ENCODE data around the gene WDR3.

The WDR3 gene

GRCh38 chr1:117929343-117930172 lies at the start of gene WDR3, which contains the start of gene GDAP2:
Gene WDR3, plus strand, starts transcription at chr1:117929739. Its CDS starts 3,581 bp downstream, at chr1:117933320.
Gene GDAP2, minus strand, starts transcription at chr1:117929621. Its CDS starts 9,264 bp downstream, at chr1:117920357.
- H3K36me3 ChIP-seq (ENCODE audit: insufficient read depth, low read length): no peaks in the 10 kb centered on the region; the same call in 1 of the 2 replicates
- peaks cover 60% of the 10 kb centered on the region for H3K4me1 ChIP-seq (ENCODE audit: insufficient read depth, low read length, poor library complexity, severe bottlenecking)
- peaks cover 72% of the 10 kb centered on the region for H3K79me2 ChIP-seq (ENCODE audit: insufficient read depth, low read length)
- H3K9me2 ChIP-seq (replicated peaks; ENCODE audit: low read depth, low read length): no peaks in the 10 kb centered on the region
- H3K9me3 ChIP-seq (ENCODE audit: insufficient read depth, low read depth, low read length): no peaks in the 10 kb centered on the region
- no peaks in the 10 kb centered on the region for H3F3A ChIP-seq (ENCODE audit: low read depth)
- H3K27me3 ChIP-seq (ENCODE audit: insufficient read depth, low read length, poor library complexity, severe bottlenecking): no peaks in the 10 kb centered on the region
- H2AFZ ChIP-seq (ENCODE audit: low read length): peak within 1 kb of the TSS; percentile 94
- peaks cover 21% of the 10 kb centered on the region for H4K20me1 ChIP-seq (ENCODE audit: insufficient read depth, low read length, poor library complexity, severe bottlenecking)
- no peak for TF ChIP-seq CTCF (conservative IDR thresholded peaks at IDR 0.05; ENCODE audit: low read length)
- TF ChIP-seq EZH2phosphoT487 (IDR thresholded peaks at IDR 0.05; ENCODE audit: borderline replicate concordance): no peak
- H3K9ac ChIP-seq (ENCODE audit: low read depth, low read length, poor library complexity, severe bottlenecking): peak within 1 kb of the TSS; percentile 76
- peak within 1 kb of the TSS; percentile 83 for H3K4me2 ChIP-seq (ENCODE audit: low read depth, low read length, poor library complexity, severe bottlenecking)
- peak within 1 kb of the TSS; percentile 89 for H3K4me3 ChIP-seq (ENCODE audit: low read length, poor library complexity, severe bottlenecking)

GRCh38 chr1:117883616-117884015 lies 45.9 kb upstream of the WDR3 start:
- no peaks in the 10 kb centered on the region for H3F3A ChIP-seq (ENCODE audit: low read depth)
- H3K4me3 ChIP-seq (ENCODE audit: low read length, poor library complexity, severe bottlenecking): no peak overlapping the region
- H3K9me3 ChIP-seq (ENCODE audit: insufficient read depth, low read depth, low read length): no peaks in the 10 kb centered on the region
- no peaks in the 10 kb centered on the region for H4K20me1 ChIP-seq (ENCODE audit: insufficient read depth, low read length, poor library complexity, severe bottlenecking)
- no peak overlapping the region for H3K4me2 ChIP-seq (ENCODE audit: low read depth, low read length, poor library complexity, severe bottlenecking)
- H3K9ac ChIP-seq (ENCODE audit: low read depth, low read length, poor library complexity, severe bottlenecking): no peak overlapping the region
- TF ChIP-seq EZH2phosphoT487 (IDR thresholded peaks at IDR 0.05; ENCODE audit: borderline replicate concordance): no peak
- no peak for TF ChIP-seq CTCF (conservative IDR thresholded peaks at IDR 0.05; ENCODE audit: low read length)
- H2AFZ ChIP-seq (ENCODE audit: low read length): no peak overlapping the region
- H3K27me3 ChIP-seq (ENCODE audit: insufficient read depth, low read length, poor library complexity, severe bottlenecking): no peaks in the 10 kb centered on the region
- peaks cover 18% of the 10 kb centered on the region; the same call in 1 of the 2 replicates for H3K36me3 ChIP-seq (ENCODE audit: insufficient read depth, low read length)
- no peaks in the 10 kb centered on the region for H3K4me1 ChIP-seq (ENCODE audit: insufficient read depth, low read length, poor library complexity, severe bottlenecking)
- H3K79me2 ChIP-seq (ENCODE audit: insufficient read depth, low read length): no peaks in the 10 kb centered on the region
- no peaks in the 10 kb centered on the region for H3K9me2 ChIP-seq (replicated peaks; ENCODE audit: low read depth, low read length)

- no peaks in the 10 kb centered on the region for H3K9me3 ChIP-seq (ENCODE audit: insufficient read depth, low read depth, low read length)
- H3K4me2 ChIP-seq (ENCODE audit: low read depth, low read length, poor library complexity, severe bottlenecking): no peak overlapping the region
- H3K36me3 ChIP-seq (ENCODE audit: insufficient read depth, low read length): peaks cover 19% of the 10 kb centered on the region; the same call in 1 of the 2 replicates
- no peaks in the 10 kb centered on the region for H3K9me2 ChIP-seq (replicated peaks; ENCODE audit: low read depth, low read length)
- TF ChIP-seq EZH2phosphoT487 (IDR thresholded peaks at IDR 0.05; ENCODE audit: borderline replicate concordance): no peak
- TF ChIP-seq CTCF (conservative IDR thresholded peaks at IDR 0.05; ENCODE audit: low read length): no peak
- no peak overlapping the region for H3K4me3 ChIP-seq (ENCODE audit: low read length, poor library complexity, severe bottlenecking)
- H3F3A ChIP-seq (ENCODE audit: low read depth): no peaks in the 10 kb centered on the region
- no peaks in the 10 kb centered on the region for H3K4me1 ChIP-seq (ENCODE audit: insufficient read depth, low read length, poor library complexity, severe bottlenecking)
- no peak overlapping the region for H3K9ac ChIP-seq (ENCODE audit: low read depth, low read length, poor library complexity, severe bottlenecking)
- no peaks in the 10 kb centered on the region for H4K20me1 ChIP-seq (ENCODE audit: insufficient read depth, low read length, poor library complexity, severe bottlenecking)
- no peak overlapping the region for H2AFZ ChIP-seq (ENCODE audit: low read length)
- no peaks in the 10 kb centered on the region for H3K27me3 ChIP-seq (ENCODE audit: insufficient read depth, low read length, poor library complexity, severe bottlenecking)
- no peaks in the 10 kb centered on the region for H3K79me2 ChIP-seq (ENCODE audit: insufficient read depth, low read length)
Measured at GRCh38 chr1:117886101-117886795, 43.3 kb upstream of the WDR3 start.
